HepG2 (cell line): ENCODE results near the gene TBCE. TPM values are rescaled to one million over a fixed set of nuclear protein-coding genes. Genes with fewer than 3 reads are reported as not detected.

Experiments used
- ATAC-seq: fragments of 200-7000 bp; cut with Tn5 transposase; 3 replicates; pipeline ENCODE4 v1.9.1; 2020; ENCODE audit warnings: mild to moderate bottlenecking, moderate library complexity
- BruUV-seq: library from RNA; stranded (reverse); fragments of 400-500 nt; replicated peaks from 2 replicates; lab custom pipeline; 2021; lab: Mats Ljungman, UMichigan
- CTCF ChIA-PET: fragments of 300-600 bp; formaldehyde crosslinking; extraction: SDS; loops from one replicate; lab custom pipeline; 2021; ENCODE audit warnings: low total read pairs, inconsistent platforms, low intra/inter-chr PET ratio; lab: Yijun Ruan, JAX
- POLR2A ChIA-PET: fragments of 350-600 bp; sonication (Branson Sonifier 250); formaldehyde crosslinking; loops from one replicate; lab custom pipeline; 2020; ENCODE audit warnings: antibody characterized with exemption, inconsistent platforms; lab: Yijun Ruan, JAX
- DNase-seq: peaks from one replicate; pipeline ENCODE4 v3.0.0-alpha.2; 2015; ENCODE audit warnings: low spot score
- FAIRE-seq: peaks from 3 replicates; lab custom pipeline; 2011; peaks lifted over from hg19 to GRCh38; lab: Jason Lieb, UNC
- H2AFZ ChIP-seq: one replicate; pipeline ENCODE4 v1.6.1; 2011; ENCODE audit warnings: low read length, inconsistent platforms
- H3K27ac ChIP-seq: fragments of 300-600 bp; 3 replicates; pipeline ENCODE4 v1.8.0; 2011; ENCODE audit warnings: mixed run types, mild to moderate bottlenecking, mixed read lengths, low read length, inconsistent platforms; ENCODE audit not compliant: insufficient read depth; ENCODE audit errors: extremely low read length
- H3K27me3 ChIP-seq, 2 experiments: fragments of 200-600 bp in 1 of 2; 2 replicates in 1 of 2; 3 replicates in 1 of 2; pipeline versions ENCODE4 v1.6.0 to v1.8.0; 2011; ENCODE audit warnings: low read length in 2 of 2, mild to moderate bottlenecking in 2 of 2, moderate library complexity in 2 of 2, inconsistent platforms in 1 of 2; ENCODE audit not compliant: insufficient read depth in 2 of 2, control insufficient read depth in 1 of 2
- H3K36me3 ChIP-seq, 2 experiments: fragments of 200-600 bp in 1 of 2; replicated peaks in 1 of 2; 2 replicates in 1 of 2; 3 replicates in 1 of 2; pipeline versions ENCODE4 v1.5.1 to v1.8.0; 2011; ENCODE audit warnings: low read length in 2 of 2, inconsistent platforms in 1 of 2; ENCODE audit not compliant: insufficient read depth in 2 of 2, control insufficient read depth in 1 of 2
- H3K4me1 ChIP-seq: 2 replicates; pipeline ENCODE4 v1.5.1; 2012; ENCODE audit warnings: low read length, inconsistent platforms; ENCODE audit not compliant: insufficient read depth
- H3K4me2 ChIP-seq: 2 replicates; pipeline ENCODE4 v1.6.0; 2011; ENCODE audit warnings: low read depth, low read length, inconsistent platforms
- H3K4me3 ChIP-seq, 3 experiments: fragments of 200-600 bp in 1 of 3; sonication (generic), shearing (Covaris generic) in 1 of 3; replicated peaks in 1 of 3; 2 replicates each; pipeline ENCODE4 v1.5.1; 2011 to 2016; ENCODE audit warnings: low read length in 3 of 3, inconsistent platforms in 2 of 3, low read depth in 2 of 3, mild to moderate bottlenecking in 2 of 3, control low read depth in 1 of 3, mixed read lengths in 1 of 3; ENCODE audit not compliant: insufficient read depth in 1 of 3
- H3K79me2 ChIP-seq: one replicate; pipeline ENCODE4 v1.6.1; 2011; ENCODE audit warnings: low read length, inconsistent platforms; ENCODE audit not compliant: insufficient read depth
- H3K9ac ChIP-seq: 2 replicates; pipeline ENCODE4 v1.6.0; 2011; ENCODE audit warnings: mild to moderate bottlenecking, low read depth, low read length, inconsistent platforms; ENCODE audit not compliant: insufficient read depth
- H3K9me3 ChIP-seq: 2 replicates; pipeline ENCODE4 v1.5.1; 2012; ENCODE audit warnings: mild to moderate bottlenecking, low read length
- H4K20me1 ChIP-seq: 2 replicates; pipeline ENCODE4 v1.6.0; 2011; ENCODE audit warnings: inconsistent platforms, mild to moderate bottlenecking, low read length, moderate library complexity; ENCODE audit not compliant: insufficient read depth
- DMTF1 ChIP-seq: sonication (generic); formaldehyde crosslinking; IDR thresholded peaks from 2 replicates; pipeline ENCODE4 v1.4.0; 2020; ENCODE audit warnings: mild to moderate bottlenecking, missing genetic modification reagents
- FOXO4 ChIP-seq: sonication (generic); formaldehyde crosslinking; conservative IDR thresholded peaks from 2 replicates; pipeline ENCODE4 v1.8.1; 2023; ENCODE audit warnings: missing genetic modification reagents
- GRHL1 ChIP-seq: sonication (generic); formaldehyde crosslinking; conservative IDR thresholded peaks from 2 replicates; pipeline ENCODE4 v1.8.0; 2022; ENCODE audit warnings: missing genetic modification reagents
- HDAC6 ChIP-seq: fragments of 200-600 bp; sonication (generic); IDR thresholded peaks from 2 replicates; pipeline ENCODE4 v1.7.0; 2017; ENCODE audit warnings: mild to moderate bottlenecking, antibody characterized with exemption, low read length, low read depth
- HNRNPH1 ChIP-seq: fragments of 200-400 bp; formaldehyde crosslinking; optimal IDR thresholded peaks from 2 replicates; pipeline ENCODE3; 2017; ENCODE audit warnings: mild to moderate bottlenecking, low read depth, low read length
- JUNB ChIP-seq: sonication (generic); formaldehyde crosslinking; IDR thresholded peaks from 2 replicates; pipeline ENCODE4 v1.8.0; 2022; ENCODE audit warnings: missing genetic modification reagents, mild to moderate bottlenecking, borderline replicate concordance
- MAF1 ChIP-seq: sonication (generic); formaldehyde crosslinking; IDR thresholded peaks from 2 replicates; pipeline ENCODE4 v1.5.0; 2020; ENCODE audit warnings: missing genetic modification reagents, borderline replicate concordance
- NFAT5 ChIP-seq: sonication (generic); formaldehyde crosslinking; IDR thresholded peaks from 2 replicates; pipeline ENCODE4 v1.4.0; 2020; ENCODE audit warnings: missing genetic modification reagents
- NKX3-1 ChIP-seq: sonication (generic); formaldehyde crosslinking; IDR thresholded peaks from 2 replicates; pipeline ENCODE4 v1.5.0; 2020; ENCODE audit warnings: missing genetic modification reagents
- SIN3A ChIP-seq: IDR thresholded peaks from 2 replicates; pipeline ENCODE4 v1.6.1; 2011; ENCODE audit warnings: low read depth, mild to moderate bottlenecking, control low read depth, low read length, borderline replicate concordance
- ZSCAN20 ChIP-seq: sonication (generic); formaldehyde crosslinking; IDR thresholded peaks from 2 replicates; pipeline ENCODE4 v1.4.0; 2020; ENCODE audit warnings: missing genetic modification reagents, mild to moderate bottlenecking, borderline replicate concordance
- WGBS: methylation state at CpG from one replicate; pipeline ENCODE4 v1.1.6; 2017; ENCODE audit warnings: low lambda C conversion rate; 5-methylcytosine and 5-hydroxymethylcytosine counted together
- in situ Hi-C: cut with HindIII; loops from 2 replicates; pipeline ENCODE4 v1.10.0; 2017; ENCODE audit warnings: low pct_unique_long_range_greater_than_20kb; ENCODE audit not compliant: extremely low pct_ligation_motif_present
- intact Hi-C: fragments of 100-400 bp; cut with micrococcal nuclease; formaldehyde crosslinking; loops from one replicate; pipeline ENCODE4 v1.10.0; 2022; ENCODE audit not compliant: unreplicated experiment
- polyA plus RNA-seq, 8 experiments: library from polyadenylated mRNA; depleted of rRNA in 3 of 8; stranded (reverse) in 7 of 8; unstranded in 1 of 8; fragments of >200 nt; fragmentation: Illumina TruSeq in 4 of 8; extraction: Trizol in 4 of 8; gene quantifications; 2 replicates each; pipeline versions ENCODE4 v1.2.1 to v1.2.3, GENCODE V29; 2011 to 2016; ENCODE audit warnings: low read depth in 4 of 8, missing spikeins in 1 of 8, mixed read lengths in 1 of 8; ENCODE audit not compliant: insufficient read depth in 1 of 8
- total RNA-seq, 5 experiments: library from RNA; depleted of rRNA; stranded (reverse); fragments of >200 nt; fragmentation: Illumina TruSeq; extraction: Trizol; gene quantifications; 2 replicates each; pipeline ENCODE4 v1.2.3, GENCODE V29; 2016; ENCODE audit warnings: low read depth in 1 of 5

Gene TBCE
- total and polyA plus RNA-seq, 2 of the 13 experiments (the other 11 are each of a cell fraction or from before 2014, with no cell fraction given), result 25.6 to 31.1 TPM

GRCh38 chr1:235369802-235370201 lies 2.6 kb downstream of the TBCE start (continued):
- TF ChIP-seq HNRNPH1 (no peak), SIN3A (no peak), JUNB (CRISPR knock-in tag) (no peak), NFAT5 (CRISPR knock-in tag) (no peak), MAF1 (no peak)

- CTCF ChIA-PET, result no interaction called here
- TF ChIP-seq ZSCAN20 (CRISPR knock-in tag) (no peak), GRHL1 (CRISPR knock-in tag) (no peak), DMTF1 (no peak), FOXO4 (CRISPR knock-in tag) (no peak), HDAC6 (no peak), NKX3-1 (CRISPR knock-in tag) (no peak)
These were observed 8.8 kb downstream of the TBCE start for GRCh38 chr1:235375919-235376605.

More at GRCh38 chr1:235375919-235376605, 8.8 kb downstream of the TBCE start:
- POLR2A ChIA-PET, result interaction anchor here (1.7 kb wide), 1 partner anchor 9 kb away, joined by 7 read pairs; the partner anchor contains the start of gene TBCE
- Histone ChIP-seq H3K36me3 (peaks cover 5 to 27% of the 10 kb centered on the region in 2 experiments), H4K20me1 (no peaks in the 10 kb centered on the region), H2AFZ (no peak overlapping the region), H3K4me3 (no peak overlapping the region), H3K4me1 (no peaks in the 10 kb centered on the region), H3K9ac (no peak overlapping the region), H3K27me3 (no peaks in the 10 kb centered on the region), H3K27ac (no peak overlapping the region), H3K79me2 (peaks cover 43% of the 10 kb centered on the region), H3K9me3 (no peaks in the 10 kb centered on the region), H3K4me2 (no peak overlapping the region)
- WGBS, result 97% methylated on average over 6 of the region's 6 CpGs
- intact Hi-C loops, result no loop called here
- no peak for FAIRE-seq
- ATAC-seq, result no peak
- BruUV-seq, result no TSS peak
- DNase-seq, result no peak
- in situ Hi-C loops, result no loop called here
